Neural progenitor cell (in vitro differentiated cells): Measurements from ENCODE around the gene RPS6KA5.

ENCODE experiments used
- CTCF ChIP-seq: fragments of 200-600 bp; sonication (generic); IDR thresholded peaks from 2 replicates; pipeline ENCODE4 v1.5.1; 2017; ENCODE audit warnings: antibody characterized with exemption, mild to moderate bottlenecking
- EZH2 ChIP-seq: fragments of 200-600 bp; sonication (generic); IDR thresholded peaks from 2 replicates; pipeline ENCODE4 v1.6.1; 2017; ENCODE audit warnings: antibody characterized with exemption, mild to moderate bottlenecking, moderate library complexity

GRCh38 chr14:91060351-91061055 is at the start of gene RPS6KA5:
- TF ChIP-seq CTCF (peak; percentile 34), EZH2 (no peak)
